CD14-positive monocyte (primary cell): ENCODE results near the gene LTO1. TPM values are rescaled to one million over a fixed set of nuclear protein-coding genes. Genes with fewer than 3 reads are reported as not detected.
A peak's percentile ranks its signal among the peaks of the same experiment; 100 is the strongest.

Source experiments
- DNase-seq, 3 donors: peaks; one replicate each; pipeline ENCODE4 v3.0.0-alpha.2; 2011 to 2022
- H2AFZ ChIP-seq: 2 replicates; pipeline ENCODE4 v1.6.0; 2012; ENCODE audit warnings: mild to moderate bottlenecking, low read depth, low read length, inconsistent platforms; ENCODE audit not compliant: insufficient read depth, poor library complexity, severe bottlenecking
- H3K27ac ChIP-seq, 2 donors: 1 replicate in 1 of 2; 2 replicates in 1 of 2; pipeline ENCODE4 v1.5.1; 2012 to 2013; ENCODE audit warnings: low read length in 2 of 2, control low read depth in 1 of 2, inconsistent platforms in 1 of 2, low read depth in 1 of 2, mild to moderate bottlenecking in 1 of 2
- H3K27me3 ChIP-seq, 2 donors: one replicate each; pipeline versions ENCODE4 v1.6.0 to v1.6.1; 2011 to 2013; ENCODE audit warnings: low read length in 2 of 2; ENCODE audit not compliant: control insufficient read depth in 2 of 2, insufficient read depth in 2 of 2
- H3K36me3 ChIP-seq, 2 donors: replicated peaks in 1 of 2; 1 replicate in 1 of 2; 2 replicates in 1 of 2; pipeline versions ENCODE4 v1.5.1 to v1.6.1; 2012 to 2013; ENCODE audit warnings: low read length in 2 of 2, control low read depth in 1 of 2, inconsistent platforms in 1 of 2, mild to moderate bottlenecking in 1 of 2; ENCODE audit not compliant: insufficient read depth in 2 of 2, control insufficient read depth in 1 of 2
- H3K4me1 ChIP-seq, 2 donors: 1 replicate in 1 of 2; 2 replicates in 1 of 2; pipeline versions ENCODE4 v1.5.1 to v1.6.1; 2012 to 2013; ENCODE audit warnings: low read length in 2 of 2, control low read depth in 1 of 2, inconsistent platforms in 1 of 2, mild to moderate bottlenecking in 1 of 2, moderate library complexity in 1 of 2; ENCODE audit not compliant: insufficient read depth in 2 of 2, control insufficient read depth in 1 of 2
- H3K4me2 ChIP-seq: replicated peaks from 2 replicates; pipeline ENCODE3; 2012; ENCODE audit warnings: low read length, moderate library complexity, mild to moderate bottlenecking; ENCODE audit not compliant: poor library complexity, severe bottlenecking; ENCODE audit errors: extremely low read depth
- H3K4me3 ChIP-seq, 3 experiments: fragments of 200-600 bp in 1 of 3; sonication (generic) in 1 of 3; replicated peaks in 1 of 3; 1 replicate in 2 of 3; 2 replicates in 1 of 3; pipeline ENCODE4 v1.5.1; 2011 to 2013; ENCODE audit warnings: low read length in 3 of 3, mild to moderate bottlenecking in 3 of 3, control low read depth in 2 of 3, low read depth in 2 of 3, inconsistent platforms in 1 of 3, moderate library complexity in 1 of 3
- H3K79me2 ChIP-seq: 2 replicates; pipeline ENCODE4 v1.6.0; 2012; ENCODE audit warnings: mild to moderate bottlenecking, control low read depth, inconsistent platforms, low read length, moderate library complexity; ENCODE audit not compliant: insufficient read depth
- H3K9ac ChIP-seq: 2 replicates; pipeline ENCODE4 v1.6.0; 2017; ENCODE audit warnings: low read length, mild to moderate bottlenecking; ENCODE audit not compliant: insufficient read depth, poor library complexity, severe bottlenecking
- H3K9me3 ChIP-seq, 2 donors: replicated peaks in 1 of 2; 1 replicate in 1 of 2; 2 replicates in 1 of 2; pipeline versions ENCODE4 v1.5.1 to v1.6.1; 2012 to 2013; ENCODE audit warnings: low read length in 2 of 2, control low read depth in 1 of 2; ENCODE audit not compliant: control insufficient read depth in 1 of 2, insufficient read depth in 1 of 2
- H4K20me1 ChIP-seq: 2 replicates; pipeline ENCODE4 v1.6.0; 2012; ENCODE audit warnings: mild to moderate bottlenecking, low read length, control low read depth, moderate library complexity; ENCODE audit not compliant: insufficient read depth
- H3K27ac Mint-ChIP-seq, 7 donors: one replicate each; pipeline ENCODE4 v1.8.0; 2020; ENCODE audit warnings: mild to moderate bottlenecking in 7 of 7, mixed read lengths in 7 of 7, moderate library complexity in 6 of 7, inconsistent platforms in 2 of 7
- H3K27me3 Mint-ChIP-seq, 3 donors: one replicate each; pipeline ENCODE4 v1.8.0; 2021 to 2022; ENCODE audit warnings: low read depth in 3 of 3, mild to moderate bottlenecking in 3 of 3, mixed read lengths in 3 of 3, moderate library complexity in 3 of 3, inconsistent platforms in 1 of 3
- H3K36me3 Mint-ChIP-seq, 2 donors: one replicate each; pipeline ENCODE4 v1.8.0; 2020; ENCODE audit warnings: mixed read lengths in 2 of 2, inconsistent platforms in 1 of 2, mild to moderate bottlenecking in 1 of 2
- H3K4me1 Mint-ChIP-seq: one replicate; pipeline ENCODE4 v1.8.0; 2020; ENCODE audit warnings: mild to moderate bottlenecking, mixed read lengths
- H3K4me3 Mint-ChIP-seq, 2 donors: one replicate each; pipeline ENCODE4 v1.8.0; 2020; ENCODE audit warnings: mild to moderate bottlenecking in 2 of 2, mixed read lengths in 2 of 2, moderate library complexity in 1 of 2
- H3K9me3 Mint-ChIP-seq, 7 donors: one replicate each; pipeline ENCODE4 v1.8.0; 2020 to 2022; ENCODE audit warnings: mixed read lengths in 7 of 7, mild to moderate bottlenecking in 6 of 7, moderate library complexity in 6 of 7, inconsistent platforms in 2 of 7
- CTCF ChIP-seq: fragments of 200-600 bp; IDR thresholded peaks from one replicate; pipeline ENCODE4 v1.8.0; 2022; ENCODE audit warnings: antibody characterized with exemption, mild to moderate bottlenecking
- WGBS: methylation state at CpG from one replicate; pipeline ENCODE4 v1.1.5; 2013; ENCODE audit warnings: missing lambda C conversion rate; ENCODE audit not compliant: insufficient coverage; 5-methylcytosine and 5-hydroxymethylcytosine counted together
- intact Hi-C, 2 donors: fragments of 100-400 bp; cut with micrococcal nuclease; formaldehyde crosslinking; loops; one replicate each; pipeline versions ENCODE4 v1.15.0 to v1.15.1; 2023
- polyA plus RNA-seq, 3 donors: library from polyadenylated mRNA; depleted of rRNA in 1 of 3; unstranded in 2 of 3; stranded (reverse) in 1 of 3; fragments of 300-500 nt in 2 of 3; fragments of >200 nt in 1 of 3; fragmentation: Illumina TruSeq in 2 of 3; gene quantifications; 1 replicate in 2 of 3; 2 replicates in 1 of 3; pipeline ENCODE4 v1.2.3, GENCODE V29; 2012 to 2021

The LTO1 gene
- polyA plus RNA-seq, 3 donors, result 3.9 to 27.1 (median 5.2) TPM

DNA sequence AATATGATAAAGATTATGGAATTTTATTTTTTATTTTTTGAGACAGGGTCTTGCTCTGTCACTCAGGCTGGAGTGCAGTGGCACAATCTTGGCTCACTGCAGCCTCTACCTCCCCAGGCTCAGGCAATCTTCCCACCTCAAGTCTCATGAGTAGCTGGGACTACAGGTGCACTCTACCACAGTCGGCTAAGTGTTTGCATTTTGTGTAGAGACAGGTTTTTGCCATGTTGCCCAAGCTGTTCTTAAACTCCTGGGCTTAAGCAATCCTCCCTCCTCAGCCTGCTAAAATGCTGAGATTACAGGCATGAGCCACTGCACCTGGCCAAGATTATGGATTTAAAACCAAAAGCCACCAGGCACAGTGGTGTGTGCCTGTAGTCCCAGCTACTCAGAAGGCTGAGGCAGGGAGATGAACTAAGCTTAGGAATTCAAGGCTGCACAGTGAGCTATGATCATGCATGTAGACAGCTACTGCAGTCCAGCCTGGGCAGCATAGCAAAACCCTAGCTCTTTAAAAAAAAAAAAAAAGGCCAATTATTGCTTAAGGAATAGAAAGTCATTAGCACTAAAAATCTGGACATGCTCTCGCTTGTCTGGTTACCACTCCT, 54.4 kb downstream of the LTO1 start:
- DNase-seq, result no peak
- H3K27ac Mint-ChIP-seq, result no peak overlapping the region
- WGBS, result no CpG with 5 or more reads among the region's 2 CpGs

DNA sequence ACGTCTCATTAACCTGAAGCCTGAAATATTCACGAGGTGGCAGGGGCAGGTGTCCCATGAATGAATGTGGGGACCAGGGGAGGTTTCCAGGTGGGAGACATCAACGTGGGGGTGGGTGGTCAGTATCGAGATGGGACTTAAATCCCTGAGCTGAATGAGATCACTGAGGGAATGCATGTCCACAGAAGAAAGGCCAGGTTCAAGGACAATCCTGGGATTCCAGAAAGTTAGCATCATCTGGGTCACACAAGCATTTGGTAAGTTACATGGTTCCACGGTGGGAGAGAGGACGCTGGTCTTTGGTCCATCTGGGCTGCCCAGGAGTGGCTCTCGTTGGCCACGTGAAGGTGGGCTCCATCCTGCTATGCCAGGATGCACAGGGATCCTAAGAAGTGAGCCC, 56.9 kb downstream of the LTO1 start:
- no peak overlapping the region for H3K9ac ChIP-seq
- Mint-ChIP-seq H3K27me3 (peaks cover 0 to 10% (median 9%) of the 10 kb centered on the region in 3 donors), H3K4me1 (no peaks in the 10 kb centered on the region), H3K27ac (peak overlapping the region in 1 of 7 donors; percentile 46), H3K36me3 (no peaks in the 10 kb centered on the region), H3K9me3 (peaks cover 0 to 5% (median 0%) of the 10 kb centered on the region in 7 donors), H3K4me3 (no peak overlapping the region)
- H3K4me2 ChIP-seq, result no peak overlapping the region
- TF ChIP-seq CTCF, result no peak
- intact Hi-C loops, result no loop called here
- no peaks in the 10 kb centered on the region for H3K4me1 ChIP-seq
- H3K27me3 ChIP-seq, result no peaks in the 10 kb centered on the region
- H3K36me3 ChIP-seq, result no peaks in the 10 kb centered on the region
- DNase-seq, result no peak
- no peak overlapping the region for H2AFZ ChIP-seq
- no peaks in the 10 kb centered on the region for H3K79me2 ChIP-seq
- no peak overlapping the region for H3K4me3 ChIP-seq
- no peak overlapping the region for H3K27ac ChIP-seq
- no peaks in the 10 kb centered on the region for H4K20me1 ChIP-seq
- H3K9me3 ChIP-seq, result no peaks in the 10 kb centered on the region
- 90% methylated on average over 8 of the region's 8 CpGs for WGBS

More for the DNA sequence above, 54.4 kb downstream of the LTO1 start:
- Histone ChIP-seq H4K20me1 (no peaks in the 10 kb centered on the region), H3K4me1 (no peaks in the 10 kb centered on the region), H3K27me3 (no peaks in the 10 kb centered on the region), H3K79me2 (no peaks in the 10 kb centered on the region), H3K9me3 (no peaks in the 10 kb centered on the region), H2AFZ (no peak overlapping the region), H3K27ac (no peak overlapping the region), H3K36me3 (no peaks in the 10 kb centered on the region), H3K4me3 (no peak overlapping the region), H3K4me2 (no peak overlapping the region), H3K9ac (no peak overlapping the region)
- Mint-ChIP-seq H3K9me3 (peaks cover 0 to 5% (median 0%) of the 10 kb centered on the region in 7 donors), H3K4me1 (no peaks in the 10 kb centered on the region), H3K27me3 (peaks cover 4 to 13% (median 8%) of the 10 kb centered on the region in 3 donors), H3K4me3 (no peak overlapping the region), H3K36me3 (no peaks in the 10 kb centered on the region)
- intact Hi-C loops, result no loop called here
- TF ChIP-seq CTCF, result no peak
